HEK293 (cell line): ENCODE data around the gene CCDC12.

ENCODE experiments used
- BCL6B ChIP-seq: fragments of 450-650 bp; formaldehyde crosslinking; IDR thresholded peaks from 2 replicates; pipeline ENCODE4 v1.5.1; 2017; ENCODE audit warnings: missing biosample characterization, missing genetic modification characterization
- HOXC10 ChIP-seq: sonication (generic); formaldehyde crosslinking; IDR thresholded peaks from 2 replicates; pipeline ENCODE4 v1.8.1; 2023; ENCODE audit warnings: mild to moderate bottlenecking, missing genetic modification reagents
- KLF9 ChIP-seq: fragments of 450-650 bp; formaldehyde crosslinking; IDR thresholded peaks from 2 replicates; pipeline ENCODE4 v1.5.1; 2016; ENCODE audit warnings: missing biosample characterization, missing genetic modification characterization, low read depth
- MYNN ChIP-seq: fragments of 450-650 bp; formaldehyde crosslinking; IDR thresholded peaks from 2 replicates; pipeline ENCODE4 v1.5.1; 2016; ENCODE audit warnings: missing biosample characterization, missing genetic modification characterization, borderline replicate concordance
- PATZ1 ChIP-seq: fragments of 450-650 bp; formaldehyde crosslinking; IDR thresholded peaks from 2 replicates; pipeline ENCODE4 v1.5.1; 2016; ENCODE audit warnings: missing biosample characterization, missing genetic modification characterization
- PRDM4 ChIP-seq: fragments of 450-650 bp; formaldehyde crosslinking; IDR thresholded peaks from 2 replicates; pipeline ENCODE4 v1.5.1; 2017; ENCODE audit warnings: missing biosample characterization, missing genetic modification characterization
- RBAK ChIP-seq: fragments of 450-650 bp; formaldehyde crosslinking; IDR thresholded peaks from 2 replicates; pipeline ENCODE4 v1.5.1; 2016; ENCODE audit warnings: missing biosample characterization, missing genetic modification characterization
- YY1 ChIP-seq: fragments of 450-650 bp; formaldehyde crosslinking; IDR thresholded peaks from 2 replicates; pipeline ENCODE4 v1.5.1; 2018; ENCODE audit warnings: missing biosample characterization, missing genetic modification characterization
- ZBTB10 ChIP-seq: fragments of 450-650 bp; formaldehyde crosslinking; IDR thresholded peaks from 2 replicates; pipeline ENCODE4 v1.5.1; 2016; ENCODE audit warnings: missing biosample characterization, missing genetic modification characterization
- ZBTB17 ChIP-seq: fragments of 450-650 bp; formaldehyde crosslinking; IDR thresholded peaks from 2 replicates; pipeline ENCODE4 v1.5.1; 2016; ENCODE audit warnings: missing biosample characterization, missing genetic modification characterization
- ZBTB20 ChIP-seq: fragments of 450-650 bp; formaldehyde crosslinking; IDR thresholded peaks from 2 replicates; pipeline ENCODE4 v1.5.1; 2016; ENCODE audit warnings: missing biosample characterization, missing genetic modification characterization
- ZBTB48 ChIP-seq: fragments of 450-650 bp; formaldehyde crosslinking; IDR thresholded peaks from 2 replicates; pipeline ENCODE4 v1.5.1; 2016; ENCODE audit warnings: missing biosample characterization, missing genetic modification characterization
- ZBTB49 ChIP-seq: fragments of 450-650 bp; formaldehyde crosslinking; IDR thresholded peaks from 2 replicates; pipeline ENCODE4 v1.5.1; 2016; ENCODE audit warnings: missing biosample characterization, missing genetic modification characterization, low read depth
- ZFP37 ChIP-seq: fragments of 450-650 bp; formaldehyde crosslinking; IDR thresholded peaks from 2 replicates; pipeline ENCODE4 v1.5.1; 2016; ENCODE audit warnings: missing biosample characterization, missing genetic modification characterization
- ZNF148 ChIP-seq: fragments of 450-650 bp; formaldehyde crosslinking; IDR thresholded peaks from 2 replicates; pipeline ENCODE4 v1.5.0; 2017; ENCODE audit warnings: missing biosample characterization, missing genetic modification characterization, borderline replicate concordance
- ZNF155 ChIP-seq: fragments of 450-650 bp; formaldehyde crosslinking; IDR thresholded peaks from 2 replicates; pipeline ENCODE4 v1.5.1; 2016; ENCODE audit warnings: missing biosample characterization, missing genetic modification characterization
- ZNF239 ChIP-seq: fragments of 450-650 bp; formaldehyde crosslinking; IDR thresholded peaks from 2 replicates; pipeline ENCODE4 v1.5.1; 2016; ENCODE audit warnings: missing biosample characterization, missing genetic modification characterization
- ZNF311 ChIP-seq: fragments of 450-650 bp; formaldehyde crosslinking; IDR thresholded peaks from 2 replicates; pipeline ENCODE4 v1.5.1; 2017; ENCODE audit warnings: missing biosample characterization, missing genetic modification characterization, borderline replicate concordance
- ZNF335 ChIP-seq: fragments of 450-650 bp; formaldehyde crosslinking; conservative IDR thresholded peaks from 2 replicates; pipeline ENCODE4 v1.5.1; 2016; ENCODE audit warnings: missing biosample characterization, missing genetic modification characterization
- ZNF341 ChIP-seq: fragments of 450-650 bp; formaldehyde crosslinking; IDR thresholded peaks from 2 replicates; pipeline ENCODE4; 2016; ENCODE audit warnings: low read depth, missing biosample characterization, missing genetic modification characterization
- ZNF398 ChIP-seq: fragments of 450-650 bp; formaldehyde crosslinking; IDR thresholded peaks from 2 replicates; pipeline ENCODE4 v1.5.1; 2017; ENCODE audit warnings: missing biosample characterization, missing genetic modification characterization
- ZNF473 ChIP-seq: fragments of 450-650 bp; formaldehyde crosslinking; IDR thresholded peaks from 2 replicates; pipeline ENCODE4 v1.5.1; 2017; ENCODE audit warnings: missing biosample characterization, missing genetic modification characterization
- ZNF600 ChIP-seq: fragments of 450-650 bp; formaldehyde crosslinking; IDR thresholded peaks from 2 replicates; pipeline ENCODE4 v1.5.1; 2016; ENCODE audit warnings: missing biosample characterization, missing genetic modification characterization
- ZNF777 ChIP-seq: fragments of 450-650 bp; formaldehyde crosslinking; IDR thresholded peaks from 2 replicates; pipeline ENCODE4 v1.5.1; 2017; ENCODE audit warnings: missing biosample characterization, missing genetic modification characterization, borderline replicate concordance

The CCDC12 gene

GRCh38 chr3:46882377-46883053 lies 94.0 kb downstream of the CCDC12 start (continued):
- TF ChIP-seq ZNF335 (tag by site-specific recombination) (peak; percentile 92), ZNF311 (tag by site-specific recombination) (no peak), ZNF239 (tag by site-specific recombination) (no peak), ZNF341 (tag by site-specific recombination) (peak; percentile 85), ZBTB48 (tag by site-specific recombination) (peak; percentile 71), ZNF398 (tag by site-specific recombination) (0 out of 2 replicates have a peak, but pooled peaks have one; percentile 30), MYNN (no peak), ZBTB17 (peak; percentile 40; the same call in 1 of the 2 replicates), ZNF473 (tag by site-specific recombination) (no peak), ZNF777 (tag by site-specific recombination) (0 out of 2 replicates have a peak, but pooled peaks have one; percentile 26), RBAK (tag by site-specific recombination) (no peak), PRDM4 (tag by site-specific recombination) (no peak; the same call in 1 of the 2 replicates), BCL6B (tag by site-specific recombination) (no peak), ZNF600 (tag by site-specific recombination) (0 out of 2 replicates have a peak, but pooled peaks have one; percentile 19), YY1 (tag by site-specific recombination) (no peak), PATZ1 (tag by site-specific recombination) (peak; percentile 53), ZFP37 (tag by site-specific recombination) (no peak), ZBTB10 (peak; percentile 28; the same call in 1 of the 2 replicates), ZBTB49 (tag by site-specific recombination) (no peak), ZNF155 (tag by site-specific recombination) (no peak), ZBTB20 (tag by site-specific recombination) (peak; percentile 70), KLF9 (no peak), ZNF148 (no peak), HOXC10 (CRISPR knock-in tag) (no peak)
